Neural progenitor cell (in vitro differentiated cells): Measurements from ENCODE around the gene CFAP97D2. TPM values are rescaled to one million over a fixed set of nuclear protein-coding genes. Genes with fewer than 3 reads are reported as not detected.
A peak's percentile ranks its signal among the peaks of the same experiment; 100 is the strongest.

Experiments
- DNase-seq: peaks from one replicate; pipeline ENCODE4 v3.0.0-alpha.2; 2016; ENCODE audit warnings: low spot score
- H2AFZ ChIP-seq: fragments of 200-600 bp; sonication (generic); replicated peaks from 2 replicates; pipeline ENCODE4 v1.6.1; 2016; ENCODE audit warnings: antibody characterized with exemption
- H3F3A ChIP-seq: fragments of 200-600 bp; sonication (generic); 2 replicates; pipeline ENCODE4 v1.6.1; 2016; ENCODE audit warnings: antibody characterized with exemption, low read depth
- H3K27ac ChIP-seq: fragments of 200-600 bp; sonication (generic); 2 replicates; pipeline ENCODE4 v1.5.1; 2016; ENCODE audit warnings: mild to moderate bottlenecking
- H3K27me3 ChIP-seq: fragments of 200-600 bp; sonication (generic); 2 replicates; pipeline ENCODE4 v1.6.1; 2016; ENCODE audit warnings: mild to moderate bottlenecking, moderate library complexity
- H3K36me3 ChIP-seq: fragments of 200-600 bp; sonication (generic); 2 replicates; pipeline ENCODE4 v1.5.1; 2016
- H3K4me1 ChIP-seq: fragments of 200-600 bp; sonication (generic); 2 replicates; pipeline ENCODE4 v1.6.1; 2016; ENCODE audit warnings: mixed run types
- H3K4me2 ChIP-seq: fragments of 200-600 bp; sonication (generic); 2 replicates; pipeline ENCODE4 v1.6.1; 2016
- H3K4me3 ChIP-seq: fragments of 200-600 bp; sonication (generic); 2 replicates; pipeline ENCODE4 v1.5.1; 2016
- H3K79me2 ChIP-seq: fragments of 200-600 bp; sonication (generic); 2 replicates; pipeline ENCODE4 v1.6.1; 2016; ENCODE audit warnings: low read depth
- H3K9ac ChIP-seq: fragments of 200-600 bp; sonication (generic); 2 replicates; pipeline ENCODE4 v1.6.1; 2016
- H3K9me3 ChIP-seq: fragments of 200-600 bp; sonication (generic); 2 replicates; pipeline ENCODE4 v1.5.1; 2016; ENCODE audit warnings: low read depth
- H4K20me1 ChIP-seq: fragments of 200-600 bp; sonication (generic); 2 replicates; pipeline ENCODE4 v1.6.1; 2016; ENCODE audit warnings: low read depth
- H3K27ac Mint-ChIP-seq: 3 replicates; pipeline ENCODE4 v1.8.0; 2021; ENCODE audit warnings: mixed read lengths
- H3K27me3 Mint-ChIP-seq: 2 replicates; pipeline ENCODE4 v1.8.0; 2022; ENCODE audit warnings: low read depth, mild to moderate bottlenecking, inconsistent platforms, moderate library complexity, mixed read lengths; ENCODE audit not compliant: insufficient read depth
- H3K36me3 Mint-ChIP-seq: 3 replicates; pipeline ENCODE4 v1.8.0; 2021; ENCODE audit warnings: mixed read lengths
- H3K4me1 Mint-ChIP-seq: 3 replicates; pipeline ENCODE4 v1.8.0; 2021; ENCODE audit warnings: mixed read lengths
- H3K4me3 Mint-ChIP-seq: 3 replicates; pipeline ENCODE4 v1.8.0; 2021; ENCODE audit warnings: mild to moderate bottlenecking, moderate library complexity, mixed read lengths
- H3K9me3 Mint-ChIP-seq: 3 replicates; pipeline ENCODE4 v1.8.0; 2020; ENCODE audit warnings: mixed read lengths
- EZH2 ChIP-seq: fragments of 200-600 bp; sonication (generic); IDR thresholded peaks from 2 replicates; pipeline ENCODE4 v1.6.1; 2017; ENCODE audit warnings: antibody characterized with exemption, mild to moderate bottlenecking, moderate library complexity
- EZH2phosphoT487 ChIP-seq: fragments of 200-600 bp; sonication (generic); IDR thresholded peaks from 2 replicates; pipeline ENCODE4 v1.6.1; 2017; ENCODE audit warnings: antibody characterized with exemption
- total RNA-seq: library from RNA; depleted of rRNA; stranded (reverse); fragments of >200 nt; gene quantifications from 2 replicates; pipeline ENCODE4 v1.2.3, GENCODE V29; 2015; ENCODE audit warnings: low replicate concordance
- TF ChIP-seq, protein P1 (sequence below): fragments of 200-600 bp; sonication (generic); IDR thresholded peaks from 2 replicates; pipeline ENCODE4 v1.5.1; 2017; ENCODE audit warnings: antibody characterized with exemption, mild to moderate bottlenecking

Gene CFAP97D2
- total RNA-seq, 1 donor from 2014 or later, result not detected

DNA sequence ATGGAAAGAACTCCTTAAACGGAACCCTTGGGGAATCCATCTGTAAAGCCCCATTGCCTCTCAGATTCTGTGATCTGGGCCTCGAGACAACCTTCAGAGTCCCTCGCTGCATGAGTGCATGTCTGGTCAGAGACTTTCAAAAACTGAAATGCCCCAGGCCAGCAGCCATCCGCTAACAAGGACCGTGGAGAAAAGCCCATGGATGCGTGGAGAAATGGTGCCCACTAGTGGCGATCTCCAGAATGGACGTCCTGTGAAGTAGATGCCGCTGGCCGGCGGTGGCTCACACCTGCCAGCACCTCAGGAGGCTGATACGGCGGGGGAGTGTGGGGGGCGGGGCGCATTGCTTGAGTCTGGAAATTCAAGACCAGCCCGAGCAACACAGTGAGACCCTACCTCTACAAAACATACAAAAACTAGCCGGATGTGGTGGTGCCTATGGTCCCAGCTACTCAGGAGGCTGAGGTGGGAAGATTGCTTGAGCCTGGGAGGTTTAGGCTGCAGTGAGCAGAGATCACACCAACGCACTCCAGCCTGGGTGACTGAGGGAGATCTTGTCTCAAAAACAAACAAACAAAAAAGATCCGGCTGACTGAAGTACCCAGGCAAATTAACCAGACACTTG, 47.8 kb downstream of the CFAP97D2 start:
- H3K27ac ChIP-seq, result no peak overlapping the region
- no peak overlapping the region for H3K4me3 Mint-ChIP-seq
- peaks cover 32% of the 10 kb centered on the region for H3K4me1 Mint-ChIP-seq

DNA sequence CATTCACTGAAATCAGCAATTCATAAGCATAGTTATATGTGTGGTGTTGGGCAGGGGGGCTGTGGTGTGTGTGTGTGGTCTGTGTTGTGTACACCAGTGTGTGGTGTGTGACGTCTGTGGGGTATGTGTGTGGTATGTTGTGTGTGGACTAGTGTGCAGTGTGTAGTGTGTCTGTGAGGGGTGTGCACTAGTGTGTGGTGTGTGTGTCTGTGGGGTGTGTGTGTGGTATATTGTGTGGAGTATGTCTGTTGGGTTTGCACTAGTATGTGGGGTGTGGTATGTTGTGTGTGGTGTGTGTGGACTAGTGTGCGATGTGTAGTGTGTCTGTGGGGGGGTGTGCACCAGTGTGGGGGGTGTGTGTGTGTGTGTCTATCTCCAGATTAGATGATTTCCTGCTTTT, 48.5 kb downstream of the CFAP97D2 start:
- peaks cover 7% of the 10 kb centered on the region for H3F3A ChIP-seq
- H2AFZ ChIP-seq, result no peak overlapping the region
- H3K9ac ChIP-seq, result no peak overlapping the region
- no peak overlapping the region for H3K27ac ChIP-seq
- H3K4me3 Mint-ChIP-seq, result no peak overlapping the region
- no peaks in the 10 kb centered on the region for H3K79me2 ChIP-seq
- H3K36me3 Mint-ChIP-seq, result no peaks in the 10 kb centered on the region
- TF ChIP-seq EZH2phosphoT487 (no peak), EZH2 (no peak)
- TF ChIP-seq, protein P1, sequence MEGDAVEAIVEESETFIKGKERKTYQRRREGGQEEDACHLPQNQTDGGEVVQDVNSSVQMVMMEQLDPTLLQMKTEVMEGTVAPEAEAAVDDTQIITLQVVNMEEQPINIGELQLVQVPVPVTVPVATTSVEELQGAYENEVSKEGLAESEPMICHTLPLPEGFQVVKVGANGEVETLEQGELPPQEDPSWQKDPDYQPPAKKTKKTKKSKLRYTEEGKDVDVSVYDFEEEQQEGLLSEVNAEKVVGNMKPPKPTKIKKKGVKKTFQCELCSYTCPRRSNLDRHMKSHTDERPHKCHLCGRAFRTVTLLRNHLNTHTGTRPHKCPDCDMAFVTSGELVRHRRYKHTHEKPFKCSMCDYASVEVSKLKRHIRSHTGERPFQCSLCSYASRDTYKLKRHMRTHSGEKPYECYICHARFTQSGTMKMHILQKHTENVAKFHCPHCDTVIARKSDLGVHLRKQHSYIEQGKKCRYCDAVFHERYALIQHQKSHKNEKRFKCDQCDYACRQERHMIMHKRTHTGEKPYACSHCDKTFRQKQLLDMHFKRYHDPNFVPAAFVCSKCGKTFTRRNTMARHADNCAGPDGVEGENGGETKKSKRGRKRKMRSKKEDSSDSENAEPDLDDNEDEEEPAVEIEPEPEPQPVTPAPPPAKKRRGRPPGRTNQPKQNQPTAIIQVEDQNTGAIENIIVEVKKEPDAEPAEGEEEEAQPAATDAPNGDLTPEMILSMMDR, result no peak
- H3K9me3 ChIP-seq, result no peaks in the 10 kb centered on the region
- no peak for DNase-seq
- peaks cover 17% of the 10 kb centered on the region for H3K27me3 Mint-ChIP-seq
- H3K4me1 Mint-ChIP-seq, result peaks cover 30% of the 10 kb centered on the region
- H3K4me2 ChIP-seq, result no peak overlapping the region
- H3K27me3 ChIP-seq, result peaks cover 19% of the 10 kb centered on the region
- H4K20me1 ChIP-seq, result no peaks in the 10 kb centered on the region
- H3K4me1 ChIP-seq, result peaks cover 13% of the 10 kb centered on the region
- H3K27ac Mint-ChIP-seq, result no peak overlapping the region
- no peaks in the 10 kb centered on the region for H3K36me3 ChIP-seq
- no peak overlapping the region for H3K4me3 ChIP-seq
- H3K9me3 Mint-ChIP-seq, result no peaks in the 10 kb centered on the region

More for the DNA sequence above, 47.8 kb downstream of the CFAP97D2 start:
- Mint-ChIP-seq H3K36me3 (no peaks in the 10 kb centered on the region), H3K27ac (peak overlapping the region; percentile 74), H3K27me3 (peaks cover 15% of the 10 kb centered on the region), H3K9me3 (no peaks in the 10 kb centered on the region)
- DNase-seq, result peak; percentile 88
- H3F3A ChIP-seq, result peaks cover 7% of the 10 kb centered on the region
- peaks cover 19% of the 10 kb centered on the region for H3K27me3 ChIP-seq
- no peak overlapping the region for H2AFZ ChIP-seq
- no peak overlapping the region for H3K4me3 ChIP-seq
- H3K4me1 ChIP-seq, result peaks cover 13% of the 10 kb centered on the region
- H3K9ac ChIP-seq, result no peak overlapping the region
- peak overlapping the region; percentile 9 for H3K4me2 ChIP-seq
- TF ChIP-seq, protein P1, result peak; percentile 95
- no peak for TF ChIP-seq EZH2phosphoT487
- no peaks in the 10 kb centered on the region for H3K79me2 ChIP-seq
- H3K36me3 ChIP-seq, result no peaks in the 10 kb centered on the region
- no peaks in the 10 kb centered on the region for H4K20me1 ChIP-seq
- no peaks in the 10 kb centered on the region for H3K9me3 ChIP-seq

DNA sequence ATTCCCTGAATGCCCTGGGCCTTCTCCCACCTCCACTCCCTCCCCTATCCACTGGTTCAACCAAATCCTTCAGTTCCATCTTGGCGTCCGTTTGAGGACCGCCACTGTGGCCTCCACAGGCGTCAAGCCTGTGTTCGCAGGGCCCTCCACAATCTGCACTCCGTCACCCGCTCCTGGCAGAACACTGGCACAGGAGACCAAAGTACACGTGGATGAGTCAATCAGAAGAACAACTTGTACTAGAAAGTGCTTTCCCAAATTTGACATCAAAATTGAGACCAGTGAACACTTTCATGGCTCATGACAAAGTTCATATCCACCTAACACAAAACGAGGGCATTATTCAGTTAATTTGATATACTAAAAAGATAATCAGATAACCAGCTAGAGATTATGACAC, 49.1 kb downstream of the CFAP97D2 start:
- peaks cover 7% of the 10 kb centered on the region for H3F3A ChIP-seq
- H3K4me2 ChIP-seq, result no peak overlapping the region
- peaks cover 13% of the 10 kb centered on the region for H3K4me1 ChIP-seq
- Mint-ChIP-seq H3K27me3 (peaks cover 20% of the 10 kb centered on the region), H3K27ac (no peak overlapping the region), H3K4me1 (peaks cover 26% of the 10 kb centered on the region), H3K4me3 (peak overlapping the region; percentile 21), H3K36me3 (no peaks in the 10 kb centered on the region), H3K9me3 (no peaks in the 10 kb centered on the region)
- no peak overlapping the region for H3K27ac ChIP-seq
- H3K79me2 ChIP-seq, result no peaks in the 10 kb centered on the region
- no peak overlapping the region for H3K9ac ChIP-seq
- DNase-seq, result no peak
- H3K9me3 ChIP-seq, result no peaks in the 10 kb centered on the region
- TF ChIP-seq EZH2, result no peak
- TF ChIP-seq, protein P1, result no peak
- TF ChIP-seq EZH2phosphoT487, result no peak
- H3K4me3 ChIP-seq, result no peak overlapping the region
- no peaks in the 10 kb centered on the region for H4K20me1 ChIP-seq
- H2AFZ ChIP-seq, result no peak overlapping the region
- H3K36me3 ChIP-seq, result no peaks in the 10 kb centered on the region
- peaks cover 19% of the 10 kb centered on the region for H3K27me3 ChIP-seq
